Measurements from ENCODE around the gene WWC1.
"Not testable (repeated sequence)": the region's sequence is repeated elsewhere in the genome, so short reads cannot be mapped to it uniquely, and the experiment has no call there.

The WWC1 gene

GRCh38 chr5:168415971-168416370, 124.5 kb downstream of the WWC1 start:
- DNase-seq, result no peak

DNA sequence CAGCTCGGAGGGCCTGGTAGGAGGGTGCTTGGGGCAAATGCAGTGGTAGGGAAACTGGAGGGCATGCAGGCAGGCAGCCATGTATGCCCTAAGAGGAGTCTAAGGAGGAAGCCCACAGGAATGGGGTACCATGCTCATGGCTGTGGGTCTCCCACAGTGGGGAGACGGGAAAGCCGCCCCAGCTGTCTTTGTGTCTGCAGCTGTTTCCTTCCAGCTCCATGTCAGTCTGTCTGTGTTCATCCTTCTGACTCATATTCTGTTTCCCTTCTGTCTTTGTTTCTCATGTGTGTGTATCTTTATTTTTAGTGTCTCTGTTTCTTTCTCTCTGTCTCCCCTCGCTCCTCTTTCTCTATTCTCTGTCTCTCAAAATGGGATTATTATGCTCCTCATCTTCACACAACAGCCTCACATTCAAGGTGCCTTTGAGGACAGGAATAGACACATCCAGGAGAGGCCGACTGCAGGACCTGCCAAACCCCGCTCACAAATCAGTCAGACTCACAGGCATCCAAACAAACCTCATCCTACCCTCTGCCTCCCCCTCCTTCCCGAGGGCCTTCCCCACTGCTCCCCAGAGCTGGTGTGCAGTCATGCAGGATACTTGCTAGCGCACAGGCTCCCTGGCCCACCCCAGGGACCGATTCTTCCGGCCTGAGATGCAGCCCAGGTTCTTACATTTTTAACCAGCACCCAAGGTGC, 126.4 kb downstream of the WWC1 start:
- DNase-seq, result no peak

DNA sequence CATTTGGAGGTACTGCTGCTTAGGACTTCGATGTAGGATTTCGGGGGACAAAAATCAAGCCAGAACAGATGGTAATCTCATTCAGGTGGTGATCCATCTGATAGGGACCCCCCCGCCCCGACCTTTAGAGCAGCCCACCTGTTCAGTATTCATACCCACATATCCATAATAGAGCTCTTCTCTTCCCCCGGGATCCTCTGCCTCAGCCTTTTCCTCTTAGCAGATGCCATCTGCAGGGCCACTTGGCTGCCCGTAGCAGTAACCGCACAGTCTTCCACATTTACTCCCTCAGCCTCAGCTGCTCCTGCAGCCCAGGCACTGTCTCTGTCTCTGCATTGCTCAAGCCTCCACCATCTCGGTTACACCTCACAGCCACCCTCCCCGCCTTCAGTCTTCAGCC, 129.0 kb downstream of the WWC1 start:
- no peak for DNase-seq

DNA sequence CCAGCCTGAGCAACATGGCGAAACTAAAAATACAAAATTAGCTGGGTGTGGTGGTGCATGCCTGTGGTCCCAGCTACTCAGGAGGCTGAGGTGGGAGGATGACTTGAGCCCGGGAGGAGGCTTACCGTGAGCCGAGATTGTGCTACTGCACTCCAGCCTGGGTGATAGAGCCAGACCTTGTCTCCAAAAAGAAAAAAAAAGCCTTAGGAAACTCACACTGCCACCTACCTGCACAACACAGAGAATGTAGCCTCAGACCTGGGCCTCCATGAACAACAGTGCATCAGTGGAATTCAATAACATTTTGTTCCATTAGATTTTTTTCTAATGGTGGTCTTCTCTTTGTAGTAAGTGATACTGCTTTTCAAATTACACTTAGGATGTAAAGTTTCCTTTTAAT, 131.0 kb downstream of the WWC1 start:
- no peak for DNase-seq

- DNase-seq, result no peak
These were observed 132.0 kb downstream of the WWC1 start for GRCh38 chr5:168423478-168423877.

- DNase-seq, result no peak
These were observed 132.5 kb downstream of the WWC1 start for GRCh38 chr5:168423971-168424370.

DNA sequence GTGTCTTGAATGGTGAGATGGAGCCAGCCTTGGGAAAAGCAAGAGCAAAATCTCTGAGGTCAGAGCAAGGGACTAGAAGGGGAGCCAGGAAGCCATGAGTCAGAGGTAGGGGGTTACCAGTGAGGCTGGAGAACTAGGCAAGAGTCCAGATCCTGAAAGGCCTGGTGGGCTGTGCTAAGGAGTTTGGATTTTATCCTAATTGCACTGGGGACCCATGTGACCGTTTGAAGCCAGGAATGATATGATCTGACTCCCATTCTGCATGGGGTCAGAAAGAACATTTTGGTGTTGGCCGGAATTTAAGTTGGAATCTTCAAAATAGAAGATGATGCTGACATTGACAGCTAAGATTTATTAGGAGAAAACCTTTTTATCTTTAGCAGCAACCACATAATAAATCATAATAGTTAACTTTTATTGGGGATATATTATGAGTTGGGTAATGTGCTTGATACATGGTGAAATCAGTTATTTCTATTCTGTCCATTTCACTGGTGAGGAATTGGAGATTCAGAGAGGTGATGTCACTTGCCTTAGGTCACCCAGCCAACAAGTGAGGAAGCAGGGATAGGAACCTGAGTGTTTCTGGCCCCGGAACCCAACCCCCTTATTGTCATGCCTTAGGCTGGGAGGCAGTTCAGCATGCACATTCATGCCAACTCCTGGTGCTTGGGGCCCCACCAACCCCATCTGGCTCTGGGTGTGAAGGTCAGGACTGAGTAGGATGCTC, 133.3 kb downstream of the WWC1 start:
- DNase-seq, result no peak

DNA sequence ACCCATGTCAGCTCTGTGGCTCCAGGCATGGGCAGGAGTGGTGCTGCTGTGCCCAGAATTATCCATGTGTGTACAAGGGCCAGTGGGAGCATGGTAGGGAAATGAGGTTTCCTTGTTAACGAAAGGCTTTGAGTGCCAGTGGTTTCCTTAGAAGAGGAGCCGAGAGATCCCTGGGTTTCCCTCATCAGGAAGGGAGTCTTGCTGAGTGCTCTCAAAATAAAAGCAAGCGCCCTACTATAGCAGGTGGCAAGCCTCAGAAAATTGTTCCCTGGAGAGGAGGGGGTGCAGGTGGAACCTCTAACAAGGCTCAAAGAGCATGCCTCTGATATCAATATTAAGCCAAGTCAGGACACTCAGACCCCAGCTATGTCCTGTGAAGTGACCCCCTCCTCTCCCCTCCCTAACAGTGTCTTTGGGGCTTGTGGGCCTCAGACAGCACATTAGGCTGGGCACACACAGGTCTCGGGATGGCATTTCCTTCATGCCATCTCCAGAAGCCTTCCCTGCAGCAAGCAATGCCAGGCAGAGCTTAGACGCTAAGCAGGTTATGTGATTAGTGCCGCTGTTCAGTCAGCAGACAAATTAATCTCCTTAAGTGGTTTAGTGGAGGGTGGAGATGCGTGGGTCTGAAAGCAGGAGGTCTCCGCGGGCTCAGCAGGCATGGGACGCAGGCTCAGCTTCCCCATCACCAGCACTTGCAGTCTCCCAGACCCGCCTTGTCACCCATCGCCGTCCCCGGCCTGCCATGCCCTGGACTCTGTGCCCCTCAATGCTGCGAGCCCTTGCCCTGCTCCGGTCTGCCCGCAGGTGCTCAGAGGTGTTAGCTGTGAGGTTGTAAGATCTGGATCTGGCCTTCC, 134.8 kb downstream of the WWC1 start:
- no peak for DNase-seq

- DNase-seq, result no peak
These were observed 135.4 kb downstream of the WWC1 start for GRCh38 chr5:168426864-168427172.

DNA sequence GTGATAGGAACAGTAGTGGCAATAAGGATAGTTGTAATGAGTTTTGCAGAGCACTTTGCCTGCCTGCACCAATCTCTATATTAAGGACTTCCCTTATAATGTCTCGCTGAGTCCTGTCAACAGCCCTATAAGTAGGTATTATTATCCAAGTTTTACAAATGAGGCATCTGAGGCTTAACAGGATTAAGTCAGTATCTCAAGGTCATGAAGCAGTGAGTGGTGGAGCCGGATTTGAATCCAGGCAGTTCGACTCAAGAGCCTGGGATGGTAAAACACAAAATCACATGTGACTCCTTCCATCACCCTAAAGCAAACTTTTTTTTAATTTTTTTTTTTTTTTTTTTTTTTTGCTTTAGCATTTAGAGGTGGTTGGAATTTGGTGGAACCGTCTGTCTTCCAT, 135.8 kb downstream of the WWC1 start:
- no peak for DNase-seq

- no peak for DNase-seq
These were observed 137.1 kb downstream of the WWC1 start for GRCh38 chr5:168428552-168428951.

DNA sequence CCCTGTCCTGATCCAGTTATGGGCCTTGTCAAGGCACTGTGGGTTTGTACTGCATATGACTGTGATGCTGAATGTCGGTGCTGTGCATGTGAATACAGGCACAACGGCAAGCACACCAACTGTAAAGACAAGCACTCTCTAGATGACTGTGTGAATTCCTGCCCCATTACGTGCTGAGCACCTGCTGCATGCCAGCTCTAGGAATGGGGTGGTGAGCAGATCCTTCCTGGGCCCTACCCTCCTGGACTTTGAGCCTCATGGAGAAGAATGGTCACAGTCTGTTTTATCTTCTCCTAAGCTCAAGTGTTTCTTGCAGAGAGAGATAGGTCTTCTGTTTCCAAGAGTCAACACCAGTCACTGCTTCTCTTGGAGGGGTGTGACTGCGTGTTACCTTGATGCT, 138.9 kb downstream of the WWC1 start:
- DNase-seq, result no peak

DNA sequence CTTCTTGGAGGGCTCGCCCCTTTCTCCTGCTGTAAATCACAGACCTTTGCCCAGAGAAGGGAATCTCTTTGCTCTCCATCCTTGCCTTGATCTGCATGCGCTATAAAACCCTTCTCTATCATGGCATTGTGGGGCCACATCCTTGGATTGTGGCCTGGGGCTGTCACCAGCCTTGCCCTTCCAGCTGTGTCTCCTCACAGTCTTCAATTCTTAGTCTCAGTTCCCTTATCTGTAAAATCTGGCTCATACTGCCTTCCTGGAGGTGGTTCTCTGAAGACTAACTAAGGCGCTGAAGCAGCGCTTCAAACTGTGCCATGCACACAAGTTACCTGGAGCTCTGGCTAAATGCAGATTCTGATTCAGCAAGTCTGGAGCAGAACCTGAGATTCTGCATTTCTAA, 141.5 kb downstream of the WWC1 start:
- no peak for DNase-seq

DNA sequence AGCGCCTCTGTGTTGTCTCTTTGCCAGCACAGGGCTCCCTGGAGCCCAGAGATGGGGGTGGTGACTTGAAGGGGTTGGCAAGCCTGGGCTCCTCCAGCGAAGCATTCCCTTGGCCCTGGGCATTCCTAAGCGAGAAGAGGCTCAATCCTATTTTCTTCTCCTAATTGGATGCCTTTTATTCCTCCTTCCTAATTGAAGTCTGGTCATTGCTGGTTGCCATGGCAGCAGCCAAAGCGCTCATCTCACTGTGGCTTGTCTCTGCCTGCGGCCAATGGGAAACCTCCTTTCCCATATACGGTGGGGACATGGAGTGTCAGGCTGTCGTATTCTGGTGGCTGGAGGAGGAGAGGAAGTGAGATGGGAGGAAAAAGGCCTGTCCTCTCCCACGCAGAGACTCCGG, 142.6 kb downstream of the WWC1 start:
- no peak for DNase-seq

DNA sequence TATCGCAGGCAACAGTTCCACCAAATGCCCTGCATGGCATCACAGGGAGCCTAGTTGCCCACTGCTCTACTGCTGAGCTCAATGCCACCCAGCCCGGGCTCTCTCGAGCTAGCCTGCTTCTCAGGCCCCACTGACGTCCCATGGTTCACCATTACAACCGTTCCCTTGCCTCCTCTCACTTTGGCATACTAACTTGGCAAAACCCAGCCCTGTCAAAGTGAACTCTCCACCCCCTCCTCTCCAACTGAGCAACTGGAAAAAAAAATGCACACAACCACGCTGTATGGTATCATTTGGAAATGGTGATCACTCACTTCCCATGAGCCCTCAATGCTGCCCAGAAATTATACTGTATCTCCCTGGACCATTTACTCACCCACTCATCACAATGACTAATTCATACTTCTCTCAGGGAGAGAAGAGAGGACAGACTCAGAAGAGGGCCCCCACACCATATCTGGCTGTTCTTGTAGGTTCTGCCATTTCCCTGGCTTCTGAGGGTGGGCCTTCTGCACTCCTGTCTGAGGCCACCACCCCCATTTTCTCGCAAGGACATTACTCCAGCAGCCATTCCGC, 143.4 kb downstream of the WWC1 start:
- no peak for DNase-seq

- not testable (repeated sequence) for DNase-seq
These were observed 143.9 kb downstream of the WWC1 start for GRCh38 chr5:168435340-168435739.

DNA sequence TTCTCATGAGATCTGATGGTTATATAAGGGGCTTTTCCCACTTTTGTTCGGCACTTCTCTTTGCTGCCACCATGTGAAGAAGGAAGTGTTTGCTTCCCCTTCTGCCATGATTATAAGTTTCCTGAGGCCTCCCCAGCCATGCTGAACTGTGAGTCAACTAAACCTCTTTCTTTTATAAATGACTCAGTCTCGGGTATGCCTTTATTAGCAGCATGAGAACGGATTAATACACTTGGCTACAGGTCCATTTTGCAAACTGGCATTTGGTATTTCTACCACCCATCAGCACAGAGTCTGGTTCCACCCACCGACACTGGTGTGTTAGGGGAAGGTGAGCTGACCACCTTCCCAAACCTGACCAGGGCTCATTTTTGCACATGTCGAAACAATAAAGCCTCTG, 146.9 kb downstream of the WWC1 start:
- no peak for DNase-seq

- DNase-seq, result no peak
These were observed 152.1 kb downstream of the WWC1 start for GRCh38 chr5:168443533-168443932.

- DNase-seq, result no peak
These were observed 152.7 kb downstream of the WWC1 start for GRCh38 chr5:168443950-168444700.

DNA sequence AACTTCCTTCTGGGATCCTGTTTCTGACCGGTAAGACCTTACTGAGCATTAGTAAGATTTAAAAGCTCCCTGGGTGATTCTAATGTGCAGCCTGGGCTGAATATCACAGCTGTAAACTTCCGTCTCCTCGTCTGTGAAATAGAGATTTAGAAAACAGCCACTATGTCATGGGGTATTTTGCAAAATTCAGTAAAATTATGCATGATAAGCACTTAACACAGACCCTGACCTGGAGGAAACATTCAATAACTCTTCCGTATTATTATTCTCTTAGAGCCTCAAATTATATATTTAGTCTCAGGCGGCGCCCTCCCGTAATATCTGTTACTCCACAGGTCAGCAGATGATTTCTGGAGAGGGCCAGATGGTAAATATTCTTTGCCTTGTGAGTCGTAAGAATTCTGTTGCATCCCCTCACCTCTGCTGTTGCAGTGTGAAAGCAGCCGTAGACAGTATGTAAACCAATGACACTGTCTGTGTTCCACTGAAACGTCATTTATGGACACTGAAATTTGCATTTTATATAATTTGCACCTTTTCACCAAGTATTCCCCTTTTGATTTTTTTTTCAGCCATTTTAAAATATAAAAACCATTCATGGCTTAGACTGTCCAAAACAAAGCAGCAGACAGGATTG, 155.7 kb downstream of the WWC1 start:
- no peak for DNase-seq

GRCh38 chr5:168447808-168448207, 156.4 kb downstream of the WWC1 start:
- DNase-seq, result no peak

DNA sequence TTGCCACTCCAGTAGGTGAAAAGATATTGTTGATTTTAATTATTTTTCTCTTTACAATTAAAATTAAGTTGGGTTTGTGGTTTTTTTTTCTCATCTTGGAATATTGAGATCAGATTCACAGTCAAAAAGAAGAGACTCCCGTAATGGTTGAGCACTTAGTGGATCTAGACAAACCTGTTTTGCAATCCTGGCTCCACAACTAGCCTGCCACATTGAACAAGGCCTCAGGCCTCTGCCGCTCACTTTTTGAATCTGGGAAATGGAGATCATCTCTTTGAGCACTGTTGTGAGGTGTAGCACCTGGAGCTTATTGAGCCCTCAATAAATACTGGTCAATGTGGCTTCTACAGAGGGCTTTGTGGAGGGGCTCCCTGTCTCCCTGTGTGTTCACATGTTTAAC, 157.7 kb downstream of the WWC1 start:
- no peak for DNase-seq

Data from KG1 (cell line).